OCI-LY7 (cell line): ENCODE data around the gene CCDC170. TPM values are rescaled to one million over a fixed set of nuclear protein-coding genes. Genes with fewer than 3 reads are reported as not detected.

Source experiments
- BruUV-seq: library from RNA; stranded (reverse); fragments of 400-500 nt; replicated peaks from 2 replicates; lab custom pipeline; 2021; lab: Mats Ljungman, UMichigan
- CTCF ChIA-PET: fragments of 300-600 bp; sonication (Branson Sonifier 250); formaldehyde crosslinking; loops from one replicate; lab custom pipeline; 2022; ENCODE audit warnings: antibody characterized with exemption; ENCODE audit not compliant: unreplicated experiment; lab: Charles Lee
- POLR2A ChIA-PET: fragments of 300-600 bp; sonication (Branson Sonifier 250); formaldehyde crosslinking; loops from one replicate; lab custom pipeline; 2022; ENCODE audit warnings: antibody characterized with exemption; lab: Charles Lee
- DNase-seq: peaks from one replicate; pipeline ENCODE4 v3.0.0-alpha.2; 2015; ENCODE audit warnings: low spot score
- H2AFZ ChIP-seq: fragments of 200-600 bp; sonication (generic), shearing (Covaris generic); 2 replicates; pipeline ENCODE4 v1.6.1; 2014; ENCODE audit warnings: mild to moderate bottlenecking, antibody characterized with exemption, low read length, moderate library complexity
- H3K27ac ChIP-seq: fragments of 200-600 bp; sonication (generic); 2 replicates; pipeline ENCODE4 v1.5.1; 2014; ENCODE audit warnings: mixed run types, low read depth, mild to moderate bottlenecking, moderate library complexity, low read length, inconsistent platforms; ENCODE audit not compliant: poor library complexity, severe bottlenecking
- H3K36me3 ChIP-seq: fragments of 200-600 bp; sonication (generic); 2 replicates; pipeline ENCODE4 v1.6.1; 2014; ENCODE audit warnings: mild to moderate bottlenecking, antibody characterized with exemption, low read length, moderate library complexity, mixed read lengths; ENCODE audit not compliant: insufficient read depth
- H3K4me1 ChIP-seq: fragments of 200-600 bp; sonication (generic); 2 replicates; pipeline ENCODE4 v1.5.1; 2014; ENCODE audit warnings: mild to moderate bottlenecking, low read length; ENCODE audit not compliant: insufficient read depth, poor library complexity, severe bottlenecking
- H3K4me2 ChIP-seq: fragments of 200-600 bp; sonication (generic); 2 replicates; pipeline ENCODE4 v1.6.1; 2014; ENCODE audit warnings: mild to moderate bottlenecking, low read length
- H3K4me3 ChIP-seq: fragments of 200-600 bp; sonication (generic); 2 replicates; pipeline ENCODE4 v1.5.1; 2014; ENCODE audit warnings: mild to moderate bottlenecking, low read depth, low read length; ENCODE audit not compliant: poor library complexity, severe bottlenecking
- H3K79me2 ChIP-seq: fragments of 200-600 bp; sonication (generic); 2 replicates; pipeline ENCODE4 v1.6.1; 2016; ENCODE audit warnings: low read depth, mild to moderate bottlenecking, low read length, moderate library complexity, mixed read lengths; ENCODE audit not compliant: insufficient read depth
- H3K9me2 ChIP-seq: fragments of 200-600 bp; sonication (generic); 2 replicates; pipeline ENCODE4 v1.6.1; 2016; ENCODE audit warnings: mild to moderate bottlenecking, low read length, mixed read lengths; ENCODE audit not compliant: insufficient read depth
- H3K9me3 ChIP-seq: fragments of 200-600 bp; sonication (generic); 2 replicates; pipeline ENCODE4 v1.6.1; 2014; ENCODE audit warnings: mild to moderate bottlenecking, mixed run types, low read length, mixed read lengths
- H4K20me1 ChIP-seq: fragments of 200-600 bp; sonication (generic); 2 replicates; pipeline ENCODE4 v1.6.1; 2014; ENCODE audit warnings: mild to moderate bottlenecking, antibody characterized with exemption, low read length, moderate library complexity, mixed read lengths; ENCODE audit not compliant: insufficient read depth
- EZH2phosphoT487 ChIP-seq: fragments of 200-600 bp; sonication (generic); IDR thresholded peaks from 2 replicates; pipeline ENCODE4 v1.6.1; 2018; ENCODE audit warnings: low read depth, borderline replicate concordance, mild to moderate bottlenecking, mixed run types, antibody characterized with exemption, low read length, moderate library complexity, mixed read lengths
- intact Hi-C: fragments of 100-400 bp; cut with micrococcal nuclease; formaldehyde crosslinking; loops from one replicate; pipeline ENCODE4 v1.10.0; 2022; ENCODE audit not compliant: unreplicated experiment
- total RNA-seq, 2 experiments: library from RNA; depleted of rRNA in 1 of 2; stranded (reverse); fragments of >200 nt in 1 of 2; shearing (Covaris generic) in 1 of 2; gene quantifications; 2 replicates each; pipeline ENCODE4 v1.2.3, GENCODE V29; 2014 to 2022
- TF ChIP-seq, protein P1 (sequence below): fragments of 200-600 bp; sonication (generic); conservative IDR thresholded peaks from 2 replicates; pipeline ENCODE4 v1.5.1; 2014; ENCODE audit warnings: mild to moderate bottlenecking, antibody characterized with exemption, low read length, moderate library complexity, mixed read lengths

CCDC170 gene
- total RNA-seq, 2 experiments from 2014 or later, result not detected

- Histone ChIP-seq H2AFZ (no peak overlapping the region), H4K20me1 (no peaks in the 10 kb centered on the region), H3K4me2 (no peak overlapping the region), H3K9me2 (no peaks in the 10 kb centered on the region), H3K79me2 (no peaks in the 10 kb centered on the region), H3K27ac (no peak overlapping the region), H3K4me3 (no peak overlapping the region), H3K9me3 (no peaks in the 10 kb centered on the region), H3K4me1 (no peaks in the 10 kb centered on the region), H3K36me3 (no peaks in the 10 kb centered on the region)
- CTCF ChIA-PET, result no interaction called here
- no TSS peak for BruUV-seq
- TF ChIP-seq, protein P1, sequence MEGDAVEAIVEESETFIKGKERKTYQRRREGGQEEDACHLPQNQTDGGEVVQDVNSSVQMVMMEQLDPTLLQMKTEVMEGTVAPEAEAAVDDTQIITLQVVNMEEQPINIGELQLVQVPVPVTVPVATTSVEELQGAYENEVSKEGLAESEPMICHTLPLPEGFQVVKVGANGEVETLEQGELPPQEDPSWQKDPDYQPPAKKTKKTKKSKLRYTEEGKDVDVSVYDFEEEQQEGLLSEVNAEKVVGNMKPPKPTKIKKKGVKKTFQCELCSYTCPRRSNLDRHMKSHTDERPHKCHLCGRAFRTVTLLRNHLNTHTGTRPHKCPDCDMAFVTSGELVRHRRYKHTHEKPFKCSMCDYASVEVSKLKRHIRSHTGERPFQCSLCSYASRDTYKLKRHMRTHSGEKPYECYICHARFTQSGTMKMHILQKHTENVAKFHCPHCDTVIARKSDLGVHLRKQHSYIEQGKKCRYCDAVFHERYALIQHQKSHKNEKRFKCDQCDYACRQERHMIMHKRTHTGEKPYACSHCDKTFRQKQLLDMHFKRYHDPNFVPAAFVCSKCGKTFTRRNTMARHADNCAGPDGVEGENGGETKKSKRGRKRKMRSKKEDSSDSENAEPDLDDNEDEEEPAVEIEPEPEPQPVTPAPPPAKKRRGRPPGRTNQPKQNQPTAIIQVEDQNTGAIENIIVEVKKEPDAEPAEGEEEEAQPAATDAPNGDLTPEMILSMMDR, result no peak
- no peak for TF ChIP-seq EZH2phosphoT487
- no peak for DNase-seq
- POLR2A ChIA-PET, result no interaction called here
- intact Hi-C loops, result no loop called here
These were observed 12.9 kb downstream of the CCDC170 start for GRCh38 chr6:151506761-151507160.

GRCh38 chr6:151509048-151509447, 15.2 kb downstream of the CCDC170 start:
- BruUV-seq, result no TSS peak
- H4K20me1 ChIP-seq, result no peaks in the 10 kb centered on the region
- no peak overlapping the region for H3K27ac ChIP-seq
- no peak for DNase-seq
- ChIA-PET CTCF (no interaction called here), POLR2A (interaction anchor here (0.7 to 0.9 kb wide), 3 partner anchors 11 to 141 kb away, joined by 3 to 8 read pairs (median 3); no protein-coding TSS in a partner anchor)
- H3K9me2 ChIP-seq, result no peaks in the 10 kb centered on the region
- no peaks in the 10 kb centered on the region for H3K4me1 ChIP-seq
- no peak overlapping the region for H3K4me3 ChIP-seq
- no peaks in the 10 kb centered on the region for H3K79me2 ChIP-seq
- no peaks in the 10 kb centered on the region for H3K9me3 ChIP-seq
- no peak overlapping the region for H3K4me2 ChIP-seq
- intact Hi-C loops, result no loop called here
- no peaks in the 10 kb centered on the region for H3K36me3 ChIP-seq
- H2AFZ ChIP-seq, result no peak overlapping the region
- TF ChIP-seq, protein P1, result no peak
- no peak for TF ChIP-seq EZH2phosphoT487

- Histone ChIP-seq H3K4me2 (no peak overlapping the region), H3K9me2 (no peaks in the 10 kb centered on the region), H2AFZ (no peak overlapping the region), H3K9me3 (no peaks in the 10 kb centered on the region), H3K27ac (no peak overlapping the region), H3K4me3 (no peak overlapping the region), H3K36me3 (no peaks in the 10 kb centered on the region), H4K20me1 (no peaks in the 10 kb centered on the region), H3K4me1 (no peaks in the 10 kb centered on the region), H3K79me2 (no peaks in the 10 kb centered on the region)
- POLR2A ChIA-PET, result no interaction called here
- intact Hi-C loops, result no loop called here
- BruUV-seq, result no TSS peak
- CTCF ChIA-PET, result no interaction called here
- DNase-seq, result no peak
- TF ChIP-seq, protein P1, result no peak
- TF ChIP-seq EZH2phosphoT487, result no peak
These were observed 18.7 kb downstream of the CCDC170 start for GRCh38 chr6:151512481-151512880.
